Germinal center (tissue), 1 donor: ENCODE data around the gene SEMA6A.

Experiments used
- DNase-seq: peaks from one replicate; pipeline ENCODE4 v3.0.0; 2012; ENCODE audit warnings: mixed read lengths, low spot score

SEMA6A gene

GRCh38 chr5:116464144-116464708, 110.4 kb downstream of the SEMA6A start:
- no peak for DNase-seq

- no peak for DNase-seq
Observed at GRCh38 chr5:116462500-116462899, 112.1 kb downstream of the SEMA6A start.

GRCh38 chr5:116459301-116459700, 115.3 kb downstream of the SEMA6A start:
- no peak for DNase-seq

- DNase-seq, result no peak
Observed at GRCh38 chr5:116457062-116457461, 117.6 kb downstream of the SEMA6A start.

- no peak for DNase-seq
Observed at GRCh38 chr5:116456036-116456435, 118.6 kb downstream of the SEMA6A start.

- DNase-seq, result no peak
Observed at GRCh38 chr5:116455061-116455460, 119.6 kb downstream of the SEMA6A start.

GRCh38 chr5:116454417-116454927, 120.2 kb downstream of the SEMA6A start:
- DNase-seq, result no peak

- no peak for DNase-seq
Observed at GRCh38 chr5:116453988-116454411, 120.6 kb downstream of the SEMA6A start.

- no peak for DNase-seq
Observed at GRCh38 chr5:116452774-116453368, 121.8 kb downstream of the SEMA6A start.

- DNase-seq, result no peak
Observed at GRCh38 chr5:116451905-116452450, 122.6 kb downstream of the SEMA6A start.

GRCh38 chr5:116451066-116451465, 123.6 kb downstream of the SEMA6A start:
- DNase-seq, result no peak

- no peak for DNase-seq
Observed at GRCh38 chr5:116449458-116449857, 125.2 kb downstream of the SEMA6A start.

- DNase-seq, result no peak
Observed at GRCh38 chr5:116448870-116449427, 125.7 kb downstream of the SEMA6A start.

GRCh38 chr5:116448450-116448849, 126.2 kb downstream of the SEMA6A start:
- DNase-seq, result no peak

- DNase-seq, result no peak
Observed at GRCh38 chr5:116446356-116447005, 128.1 kb downstream of the SEMA6A start.

GRCh38 chr5:116445311-116445710, 129.3 kb downstream of the SEMA6A start:
- DNase-seq, result no peak

- no peak for DNase-seq
Observed at GRCh38 chr5:116444373-116445295, 130.0 kb downstream of the SEMA6A start.

- no peak for DNase-seq
Observed at GRCh38 chr5:116442931-116443551, 131.6 kb downstream of the SEMA6A start.

- no peak for DNase-seq
Observed at GRCh38 chr5:116442095-116442534, 132.5 kb downstream of the SEMA6A start.

GRCh38 chr5:116441223-116441622, 133.4 kb downstream of the SEMA6A start:
- DNase-seq, result no peak

GRCh38 chr5:116440457-116441001, 134.1 kb downstream of the SEMA6A start:
- DNase-seq, result no peak
